Caco-2 (cell line): ENCODE measurements around the gene SREK1. TPM values are rescaled to one million over a fixed set of nuclear protein-coding genes. Genes with fewer than 3 reads are reported as not detected.

Experiments
- BruUV-seq: library from RNA; stranded (reverse); fragments of 400-500 nt; replicated peaks from 2 replicates; lab custom pipeline; 2021; lab: Mats Ljungman, UMichigan
- CTCF ChIA-PET: fragments of 300-600 bp; sonication (Branson Sonifier 250); formaldehyde crosslinking; loops from one replicate; lab custom pipeline; 2022; ENCODE audit warnings: antibody characterized with exemption; lab: Charles Lee
- POLR2A ChIA-PET: fragments of 300-600 bp; sonication (Branson Sonifier 250); formaldehyde crosslinking; loops from one replicate; lab custom pipeline; 2022; ENCODE audit warnings: antibody characterized with exemption; lab: Charles Lee
- DNase-seq, 2 experiments: peaks; one replicate each; pipeline versions ENCODE4 v3.0.0 to v3.0.0-alpha.2; 2020 to 2022
- H3K27me3 ChIP-seq: replicated peaks from 2 replicates; pipeline ENCODE4 v1.6.0; 2011; ENCODE audit warnings: low read length; ENCODE audit not compliant: control insufficient read depth, insufficient read depth
- H3K36me3 ChIP-seq: 2 replicates; pipeline ENCODE4 v1.5.1; 2011; ENCODE audit warnings: low read length; ENCODE audit not compliant: control insufficient read depth, insufficient read depth
- H3K4me1 ChIP-seq: fragments of 250-450 bp; sonication (Bioruptor Pico); 2 replicates; pipeline ENCODE4 v1.5.1; 2020; ENCODE audit warnings: mild to moderate bottlenecking
- H3K4me3 ChIP-seq: 2 replicates; pipeline ENCODE4 v1.5.1; 2011; ENCODE audit warnings: low read depth, mild to moderate bottlenecking, control low read depth, low read length
- H3K9me3 ChIP-seq: fragments of 250-450 bp; sonication (Bioruptor Pico); 2 replicates; pipeline ENCODE4 v1.5.1; 2020; ENCODE audit warnings: mild to moderate bottlenecking, moderate library complexity
- H3K27ac Mint-ChIP-seq: one replicate; pipeline ENCODE4 v1.8.0; 2022; ENCODE audit warnings: mixed read lengths; ENCODE audit not compliant: unreplicated experiment
- H3K27me3 Mint-ChIP-seq: one replicate; pipeline ENCODE4 v1.8.0; 2022; ENCODE audit warnings: mixed read lengths; ENCODE audit not compliant: insufficient read depth, unreplicated experiment
- H3K36me3 Mint-ChIP-seq: one replicate; pipeline ENCODE4 v1.8.0; 2022; ENCODE audit warnings: mild to moderate bottlenecking, mixed read lengths; ENCODE audit not compliant: insufficient read depth, unreplicated experiment
- H3K4me1 Mint-ChIP-seq: one replicate; pipeline ENCODE4 v1.8.0; 2022; ENCODE audit warnings: low read depth, mixed read lengths; ENCODE audit not compliant: unreplicated experiment
- H3K4me3 Mint-ChIP-seq: one replicate; pipeline ENCODE4 v1.8.0; 2022; ENCODE audit warnings: mild to moderate bottlenecking, moderate library complexity, mixed read lengths; ENCODE audit not compliant: unreplicated experiment
- H3K9me3 Mint-ChIP-seq: one replicate; pipeline ENCODE4 v1.8.0; 2022; ENCODE audit warnings: mixed read lengths; ENCODE audit not compliant: unreplicated experiment
- CTCF ChIP-seq, 2 experiments: fragments of 200-600 bp in 1 of 2; IDR thresholded peaks; 1 replicate in 1 of 2; 2 replicates in 1 of 2; pipeline versions ENCODE4 v1.5.1 to v1.8.0; 2011 to 2022; ENCODE audit warnings: antibody characterized with exemption in 1 of 2, control low read depth in 1 of 2, inconsistent platforms in 1 of 2, low read depth in 1 of 2, low read length in 1 of 2, mild to moderate bottlenecking in 1 of 2, moderate library complexity in 1 of 2; ENCODE audit not compliant: insufficient read depth in 1 of 2, severe bottlenecking in 1 of 2, unreplicated experiment in 1 of 2
- intact Hi-C: fragments of 100-400 bp; cut with micrococcal nuclease; formaldehyde crosslinking; loops from one replicate; pipeline ENCODE4 v1.10.0; 2022; ENCODE audit not compliant: unreplicated experiment
- total RNA-seq: library from RNA; stranded (reverse); gene quantifications from 2 replicates; pipeline ENCODE4 v1.2.3, GENCODE V29; 2022

SREK1 gene
- total RNA-seq, 1 experiment from 2014 or later: 81.4 TPM

GRCh38 chr5:66206465-66206864 is 62.4 kb downstream of the SREK1 start:
- Histone ChIP-seq H3K9me3 (no peaks in the 10 kb centered on the region), H3K4me3 (no peak overlapping the region), H3K27me3 (no peaks in the 10 kb centered on the region), H3K4me1 (peaks cover 12% of the 10 kb centered on the region; the same call in 1 of the 2 replicates), H3K36me3 (no peaks in the 10 kb centered on the region)
- H3K9me3 Mint-ChIP-seq: no peaks in the 10 kb centered on the region
- BruUV-seq: no TSS peak
- ChIA-PET POLR2A (no interaction called here), CTCF (no interaction called here)
- no peak overlapping the region for H3K4me3 Mint-ChIP-seq
- no peak for DNase-seq
- no peak overlapping the region for H3K27ac Mint-ChIP-seq
- no peak for TF ChIP-seq CTCF (IDR thresholded peaks at IDR 0.05; ENCODE audit: insufficient read depth in 1 of 2, low read depth in 1 of 2, low read length in 1 of 2, severe bottlenecking in 1 of 2, unreplicated experiment in 1 of 2)
- H3K27me3 Mint-ChIP-seq: no peaks in the 10 kb centered on the region
- H3K36me3 Mint-ChIP-seq: no peaks in the 10 kb centered on the region
- intact Hi-C loops: no loop called here
- H3K4me1 Mint-ChIP-seq: peaks cover 13% of the 10 kb centered on the region

GRCh38 chr5:66207800-66208561 is 63.9 kb downstream of the SREK1 start:
- no peak overlapping the region for H3K27ac Mint-ChIP-seq
- H3K4me3 Mint-ChIP-seq: no peak overlapping the region
- BruUV-seq: no TSS peak
- ChIA-PET POLR2A (no interaction called here), CTCF (no interaction called here)
- H3K36me3 ChIP-seq: no peaks in the 10 kb centered on the region
- TF ChIP-seq CTCF (IDR thresholded peaks at IDR 0.05; ENCODE audit: insufficient read depth in 1 of 2, low read depth in 1 of 2, low read length in 1 of 2, severe bottlenecking in 1 of 2, unreplicated experiment in 1 of 2): no peak
- H3K4me3 ChIP-seq: no peak overlapping the region
- intact Hi-C loops: no loop called here
- no peaks in the 10 kb centered on the region for H3K9me3 Mint-ChIP-seq
- H3K27me3 Mint-ChIP-seq: no peaks in the 10 kb centered on the region
- no peaks in the 10 kb centered on the region for H3K36me3 Mint-ChIP-seq
- no peaks in the 10 kb centered on the region for H3K27me3 ChIP-seq
- DNase-seq: no peak
- H3K4me1 Mint-ChIP-seq: peaks cover 13% of the 10 kb centered on the region
- peaks cover 12% of the 10 kb centered on the region; the same call in 1 of the 2 replicates for H3K4me1 ChIP-seq
- H3K9me3 ChIP-seq: no peaks in the 10 kb centered on the region

GRCh38 chr5:66209350-66209749 is 65.2 kb downstream of the SREK1 start:
- peak in 1 of 2 experiments; percentile 15 for TF ChIP-seq CTCF (IDR thresholded peaks at IDR 0.05; ENCODE audit: insufficient read depth in 1 of 2, low read depth in 1 of 2, low read length in 1 of 2, severe bottlenecking in 1 of 2, unreplicated experiment in 1 of 2)
- no peaks in the 10 kb centered on the region for H3K27me3 Mint-ChIP-seq
- peaks cover 13% of the 10 kb centered on the region for H3K4me1 Mint-ChIP-seq
- POLR2A ChIA-PET: no interaction called here
- Histone ChIP-seq H3K9me3 (no peaks in the 10 kb centered on the region), H3K4me1 (peaks cover 12% of the 10 kb centered on the region; the same call in 1 of the 2 replicates), H3K36me3 (no peaks in the 10 kb centered on the region), H3K27me3 (no peaks in the 10 kb centered on the region), H3K4me3 (no peak overlapping the region)
- peak overlapping the region; percentile 72 for H3K27ac Mint-ChIP-seq
- no TSS peak for BruUV-seq
- CTCF ChIA-PET: no interaction called here
- no peaks in the 10 kb centered on the region for H3K36me3 Mint-ChIP-seq
- H3K4me3 Mint-ChIP-seq: no peak overlapping the region
- peak; percentile 72 to 82 for DNase-seq
- intact Hi-C loops: loop anchor here (1.0 kb wide), 1 partner anchor 38 kb away; no protein-coding TSS in a partner anchor
- H3K9me3 Mint-ChIP-seq: no peaks in the 10 kb centered on the region
